ENCODE results near the gene MAP10.

DNA sequence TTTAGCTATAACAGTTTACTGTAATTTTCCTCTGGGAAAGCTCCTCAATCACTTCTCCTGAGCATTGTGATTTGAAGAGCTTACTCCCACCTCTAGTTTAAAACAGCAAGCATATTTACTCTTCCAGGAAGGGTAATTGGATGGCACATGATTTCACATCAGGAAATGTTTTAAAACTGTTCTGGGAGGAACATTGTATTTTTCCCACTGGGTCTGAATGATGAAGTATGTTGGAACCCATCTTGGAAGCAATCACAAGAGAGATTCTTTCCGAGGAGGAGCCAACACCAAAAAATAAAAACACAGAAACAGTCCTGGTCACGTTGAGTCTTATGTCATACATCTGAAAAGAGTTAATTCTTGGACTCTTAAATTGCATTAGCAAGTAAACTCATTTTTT, 17.3 kb downstream of the MAP10 start:
- TF ChIP-seq EZH2 (IDR thresholded peaks at IDR 0.05; ENCODE audit: low read length) (no peak), CTCF (optimal IDR thresholded peaks at IDR 0.05 in 1 of 3, IDR thresholded peaks at IDR 0.05 in 1 of 3, conservative IDR thresholded peaks at IDR 0.05 in 1 of 3; ENCODE audit: extremely low read depth in 1 of 3, insufficient read depth in 2 of 3, low read length in 3 of 3) (no peak)

Data from keratinocyte (primary cell).